ENCODE measurements around the gene CEP68.
"Not testable (repeated sequence)": the region's sequence is repeated elsewhere in the genome, so short reads cannot be mapped to it uniquely, and the experiment has no call there.

CEP68 gene

GRCh38 chr2:65128297-65129190 is 72.3 kb downstream of the CEP68 start:
- no peaks in the 10 kb centered on the region for H3K9me3 ChIP-seq (ENCODE audit: severe bottlenecking)
- TF ChIP-seq CTCF (IDR thresholded peaks at IDR 0.05; ENCODE audit: poor library complexity, severe bottlenecking): no peak
- DNase-seq (ENCODE audit: low spot score): no peak
- peaks cover 16% of the 10 kb centered on the region for H3K4me1 ChIP-seq (ENCODE audit: insufficient read depth, poor library complexity, severe bottlenecking)
- peaks cover 21% of the 10 kb centered on the region for H3K36me3 ChIP-seq (ENCODE audit: low read depth)
- H3K27ac ChIP-seq (ENCODE audit: poor library complexity, severe bottlenecking): peak overlapping the region; percentile 59
- no peak for ATAC-seq (ENCODE audit: low read depth)
- peak overlapping the region; percentile 72 for H3K4me3 ChIP-seq (ENCODE audit: severe bottlenecking)
- no peaks in the 10 kb centered on the region for H3K27me3 ChIP-seq (ENCODE audit: insufficient read depth, poor library complexity, severe bottlenecking)

- H3K4me3 ChIP-seq (ENCODE audit: severe bottlenecking): peak overlapping the region; percentile 72
- no peaks in the 10 kb centered on the region for H3K27me3 ChIP-seq (ENCODE audit: insufficient read depth, poor library complexity, severe bottlenecking)
- ATAC-seq (ENCODE audit: low read depth) (peak; percentile 10; the same call in 2 of the 3 replicates), DNase-seq (ENCODE audit: low spot score) (peak; percentile 50)
- TF ChIP-seq CTCF (IDR thresholded peaks at IDR 0.05; ENCODE audit: poor library complexity, severe bottlenecking): no peak
- peak overlapping the region; percentile 59 for H3K27ac ChIP-seq (ENCODE audit: poor library complexity, severe bottlenecking)
- no peaks in the 10 kb centered on the region for H3K9me3 ChIP-seq (ENCODE audit: severe bottlenecking)
- peaks cover 19% of the 10 kb centered on the region for H3K36me3 ChIP-seq (ENCODE audit: low read depth)
- peaks cover 16% of the 10 kb centered on the region for H3K4me1 ChIP-seq (ENCODE audit: insufficient read depth, poor library complexity, severe bottlenecking)
Measured at GRCh38 chr2:65129286-65129825, 73.1 kb downstream of the CEP68 start.

- ATAC-seq (ENCODE audit: low read depth) (peak; percentile 98), DNase-seq (ENCODE audit: low spot score) (peak; percentile 99)
- Histone ChIP-seq H3K4me3 (ENCODE audit: severe bottlenecking) (peak within 1 kb of the TSS; percentile 72), H3K9me3 (ENCODE audit: severe bottlenecking) (no peaks in the 10 kb centered on the region), H3K27ac (ENCODE audit: poor library complexity, severe bottlenecking) (peak within 1 kb of the TSS; percentile 59), H3K4me1 (ENCODE audit: insufficient read depth, poor library complexity, severe bottlenecking) (peaks cover 16% of the 10 kb centered on the region), H3K27me3 (ENCODE audit: insufficient read depth, poor library complexity, severe bottlenecking) (no peaks in the 10 kb centered on the region), H3K36me3 (ENCODE audit: low read depth) (peaks cover 14% of the 10 kb centered on the region)
- TF ChIP-seq CTCF (IDR thresholded peaks at IDR 0.05; ENCODE audit: poor library complexity, severe bottlenecking): peak; percentile 42
Measured at GRCh38 chr2:65129826-65130663, 73.8 kb downstream of the CEP68 start, which contains the start of gene RAB1A. Gene RAB1A, minus strand, starts transcription at chr2:65130106. Its CDS starts 191 bp downstream, at chr2:65129915.

GRCh38 chr2:65130664-65131175 is 74.5 kb downstream of the CEP68 start:
- Histone ChIP-seq H3K4me3 (ENCODE audit: severe bottlenecking) (peak overlapping the region; percentile 46), H3K27ac (ENCODE audit: poor library complexity, severe bottlenecking) (peak overlapping the region; percentile 59), H3K36me3 (ENCODE audit: low read depth) (peaks cover 13% of the 10 kb centered on the region), H3K27me3 (ENCODE audit: insufficient read depth, poor library complexity, severe bottlenecking) (no peaks in the 10 kb centered on the region), H3K9me3 (ENCODE audit: severe bottlenecking) (no peaks in the 10 kb centered on the region), H3K4me1 (ENCODE audit: insufficient read depth, poor library complexity, severe bottlenecking) (peaks cover 13% of the 10 kb centered on the region)
- peak; percentile 46 for ATAC-seq (ENCODE audit: low read depth)
- no peak for TF ChIP-seq CTCF (IDR thresholded peaks at IDR 0.05; ENCODE audit: poor library complexity, severe bottlenecking)
- DNase-seq (ENCODE audit: low spot score): no peak

GRCh38 chr2:65132930-65133329 is 76.7 kb downstream of the CEP68 start:
- not testable (repeated sequence) for DNase-seq (ENCODE audit: low spot score); ATAC-seq (ENCODE audit: low read depth); H3K9me3 ChIP-seq (ENCODE audit: severe bottlenecking); H3K4me3 ChIP-seq (ENCODE audit: severe bottlenecking); H3K36me3 ChIP-seq (ENCODE audit: low read depth); H3K27me3 ChIP-seq (ENCODE audit: insufficient read depth, poor library complexity, severe bottlenecking); H3K27ac ChIP-seq (ENCODE audit: poor library complexity, severe bottlenecking); H3K4me1 ChIP-seq (ENCODE audit: insufficient read depth, poor library complexity, severe bottlenecking)
